HCT116 (cell line): ENCODE results near the gene GUCY2D. TPM values are rescaled to one million over a fixed set of nuclear protein-coding genes. Genes with fewer than 3 reads are reported as not detected.

Source experiments
- ATAC-seq: fragments of 200-7000 bp; cut with Tn5 transposase; 2 replicates; pipeline ENCODE4 v1.9.1; 2020; ENCODE audit warnings: mild to moderate bottlenecking, moderate library complexity
- BruUV-seq: library from RNA; stranded (reverse); fragments of 400-500 nt; replicated peaks from 2 replicates; lab custom pipeline; 2021; lab: Mats Ljungman, UMichigan
- CTCF ChIA-PET: fragments of 300-600 bp; sonication (Branson Sonifier 250); formaldehyde crosslinking; loops from one replicate; lab custom pipeline; 2021; ENCODE audit warnings: antibody characterized with exemption; lab: Charles Lee
- POLR2A ChIA-PET: fragments of 300-600, 350-600 bp; sonication (Branson Sonifier 250); formaldehyde crosslinking; loops from one replicate; lab custom pipeline; 2021; ENCODE audit warnings: antibody characterized with exemption; lab: Charles Lee
- RAD21 ChIA-PET, 2 experiments: fragments of 300-600 bp; sonication (Branson Sonifier 250); formaldehyde crosslinking; loops; one replicate each; lab custom pipeline; 2023; ENCODE audit warnings: low total read pairs in 2 of 2; ENCODE audit not compliant: uncharacterized antibody in 2 of 2, unreplicated experiment in 2 of 2, low non-redundant PET in 1 of 2; lab: Charles Lee
- DNase-seq: peaks from one replicate; pipeline ENCODE4 v3.0.0-alpha.2; 2010; ENCODE audit warnings: low read depth, low spot score
- H2AFZ ChIP-seq: fragments of 200-600 bp; shearing (Covaris generic), sonication (generic); 2 replicates; pipeline ENCODE4 v1.6.1; 2017; ENCODE audit warnings: low read depth, mixed run types, mixed read lengths, antibody characterized with exemption, low read length; ENCODE audit not compliant: poor library complexity, severe bottlenecking
- H3K27ac ChIP-seq: 2 replicates; pipeline ENCODE4 v1.5.1; 2012; ENCODE audit warnings: low read depth, low read length
- H3K27me3 ChIP-seq: fragments of 200-600 bp; sonication (generic); 2 replicates; pipeline ENCODE4 v1.6.1; 2016; ENCODE audit warnings: mixed run types, low read length, mixed read lengths; ENCODE audit not compliant: insufficient read depth
- H3K36me3 ChIP-seq, 2 experiments: fragments of 200-500 bp in 1 of 2; fragments of 200-600 bp in 1 of 2; sonication (Bioruptor generic) in 1 of 2; sonication (generic) in 1 of 2; 2 replicates each; pipeline versions ENCODE4 v1.5.1 to v1.6.1; 2014 to 2016; ENCODE audit warnings: low read length in 2 of 2, inconsistent platforms in 1 of 2, mixed read lengths in 1 of 2, mixed run types in 1 of 2; ENCODE audit not compliant: insufficient read depth in 2 of 2, control insufficient read depth in 1 of 2
- H3K4me1 ChIP-seq, 2 experiments: fragments of 200-600 bp in 1 of 2; sonication (generic) in 1 of 2; 2 replicates each; pipeline versions ENCODE4 v1.5.1 to v1.6.1; 2012 to 2017; ENCODE audit warnings: low read length in 2 of 2, inconsistent platforms in 1 of 2, mild to moderate bottlenecking in 1 of 2, mixed read lengths in 1 of 2, mixed run types in 1 of 2, moderate library complexity in 1 of 2; ENCODE audit not compliant: insufficient read depth in 2 of 2, control insufficient read depth in 1 of 2
- H3K4me2 ChIP-seq: fragments of 200-600 bp; sonication (generic); 2 replicates; pipeline ENCODE4 v1.6.1; 2017; ENCODE audit warnings: mixed run types, low read length, mixed read lengths
- H3K4me3 ChIP-seq, 2 experiments: fragments of 200-600 bp in 1 of 2; sonication (generic) in 1 of 2; replicated peaks in 1 of 2; 2 replicates each; pipeline ENCODE4 v1.5.1; 2011 to 2016; ENCODE audit warnings: low read length in 2 of 2, control low read depth in 1 of 2, low read depth in 1 of 2, mild to moderate bottlenecking in 1 of 2, mixed read lengths in 1 of 2, mixed run types in 1 of 2
- H3K79me2 ChIP-seq: fragments of 200-600 bp; sonication (generic); 2 replicates; pipeline ENCODE4 v1.6.1; 2017; ENCODE audit warnings: mild to moderate bottlenecking, mixed run types, low read length, moderate library complexity, mixed read lengths; ENCODE audit not compliant: insufficient read depth
- H3K9ac ChIP-seq: fragments of 200-600 bp; sonication (generic); 2 replicates; pipeline ENCODE4 v1.6.1; 2016; ENCODE audit warnings: low read length, mixed read lengths
- H3K9me2 ChIP-seq: fragments of 200-600 bp; sonication (generic), shearing (Covaris generic); 2 replicates; pipeline ENCODE4 v1.6.1; 2017; ENCODE audit warnings: mixed run types, mild to moderate bottlenecking, moderate library complexity; ENCODE audit not compliant: insufficient read depth
- H3K9me3 ChIP-seq, 2 experiments: fragments of 200-500 bp in 1 of 2; fragments of 200-600 bp in 1 of 2; sonication (Bioruptor generic) in 1 of 2; sonication (generic) in 1 of 2; 2 replicates each; pipeline ENCODE4 v1.6.1; 2014 to 2017; ENCODE audit warnings: low read length in 2 of 2, mixed read lengths in 2 of 2, inconsistent platforms in 1 of 2, low read depth in 1 of 2, mild to moderate bottlenecking in 1 of 2, mixed run types in 1 of 2, moderate library complexity in 1 of 2; ENCODE audit not compliant: control insufficient read depth in 1 of 2, insufficient read depth in 1 of 2
- H4K20me1 ChIP-seq: fragments of 200-600 bp; sonication (generic), shearing (Covaris generic); 2 replicates; pipeline ENCODE4 v1.6.1; 2017; ENCODE audit warnings: mixed run types, mild to moderate bottlenecking, moderate library complexity; ENCODE audit not compliant: insufficient read depth
- ATF3 ChIP-seq: IDR thresholded peaks from 2 replicates; pipeline ENCODE4 v1.6.1; 2012
- CBX3 ChIP-seq: IDR thresholded peaks from 2 replicates; pipeline ENCODE4 v1.6.1; 2012; ENCODE audit warnings: low read depth
- EZH2phosphoT487 ChIP-seq: fragments of 200-600 bp; IDR thresholded peaks from 2 replicates; pipeline ENCODE4 v1.6.1; 2018; ENCODE audit warnings: antibody characterized with exemption, borderline replicate concordance
- FOSL1 ChIP-seq: IDR thresholded peaks from 2 replicates; pipeline ENCODE4 v1.6.1; 2012; ENCODE audit warnings: low read depth
- SIN3A ChIP-seq: IDR thresholded peaks from 2 replicates; pipeline ENCODE4 v1.6.1; 2012; ENCODE audit warnings: low read depth
- intact Hi-C: fragments of 100-400 bp; cut with micrococcal nuclease; formaldehyde crosslinking; loops from 2 replicates; pipeline ENCODE4 v1.10.0; 2022
- total RNA-seq: library from RNA; stranded (reverse); gene quantifications from one replicate; pipeline ENCODE4 v1.2.1, GENCODE V29; 2021; ENCODE audit not compliant: unreplicated experiment

Gene GUCY2D
- total RNA-seq, 1 experiment from 2014 or later = 1.4 TPM

DNA sequence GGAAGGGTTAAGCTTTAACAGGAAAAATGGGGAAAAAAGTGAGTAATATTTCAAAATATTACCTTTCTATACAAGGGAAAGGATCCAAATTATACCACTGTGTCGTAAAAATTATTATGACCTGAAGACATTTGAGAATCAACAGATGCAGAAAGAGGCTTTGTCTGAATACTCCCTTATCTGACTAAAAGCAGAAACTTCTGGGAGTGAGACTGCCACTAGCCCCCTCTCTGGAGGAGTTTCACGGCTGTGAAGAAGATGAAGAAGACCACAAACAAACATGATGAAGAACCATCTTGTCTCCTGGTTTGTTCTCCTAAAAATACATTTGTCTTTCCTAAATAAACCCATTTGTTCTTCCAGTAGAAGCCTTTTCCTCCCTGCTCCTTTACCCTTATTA is 41.0 kb upstream of the GUCY2D start:
- H3K79me2 ChIP-seq = no peaks in the 10 kb centered on the region
- no peak for ATAC-seq
- POLR2A ChIA-PET = no interaction called here

DNA sequence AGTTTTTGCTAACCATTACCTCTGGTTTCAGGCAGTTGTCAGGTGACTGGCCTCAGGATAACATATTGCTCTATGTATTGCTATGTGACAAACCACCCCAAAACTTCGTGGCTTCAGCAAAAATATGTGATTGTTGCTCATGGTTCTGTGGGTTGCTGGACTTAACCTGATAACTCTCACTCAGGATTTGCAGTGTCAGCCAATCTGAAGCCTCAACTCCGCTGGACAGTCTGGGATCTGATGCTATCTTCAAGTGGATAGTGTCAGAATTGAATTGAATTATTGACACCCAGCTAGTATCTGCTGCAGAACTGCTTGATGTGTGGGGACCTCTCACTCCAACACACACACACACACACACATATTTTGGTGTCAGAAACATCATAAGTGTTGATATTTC is 34.7 kb upstream of the GUCY2D start:
- H3K4me3 ChIP-seq = no peak overlapping the region
- CTCF ChIA-PET = no interaction called here
- DNase-seq = no peak
- H3K79me2 ChIP-seq = no peaks in the 10 kb centered on the region
- no peaks in the 10 kb centered on the region for H3K9me2 ChIP-seq
- no peaks in the 10 kb centered on the region for H3K36me3 ChIP-seq
- RAD21 ChIA-PET = no interaction called here
- no peaks in the 10 kb centered on the region for H4K20me1 ChIP-seq
- POLR2A ChIA-PET = no interaction called here
- H3K9me3 ChIP-seq = no peaks in the 10 kb centered on the region
- no peaks in the 10 kb centered on the region for H3K4me1 ChIP-seq
- H3K9ac ChIP-seq = no peak overlapping the region
- no peak overlapping the region for H3K27ac ChIP-seq
- no peaks in the 10 kb centered on the region for H3K27me3 ChIP-seq
- TF ChIP-seq ATF3 (no peak), FOSL1 (no peak)
- no peak overlapping the region for H2AFZ ChIP-seq
- no peak for ATAC-seq
- H3K4me2 ChIP-seq = no peak overlapping the region
- no TSS peak for BruUV-seq
- intact Hi-C loops = no loop called here

More for the DNA sequence above, 41.0 kb upstream of the GUCY2D start:
- ChIA-PET RAD21 (no interaction called here), CTCF (no interaction called here)
- no peak for DNase-seq
- Histone ChIP-seq H3K9me3 (no peaks in the 10 kb centered on the region), H4K20me1 (no peaks in the 10 kb centered on the region), H3K9me2 (no peaks in the 10 kb centered on the region), H3K4me1 (no peaks in the 10 kb centered on the region), H3K4me3 (no peak overlapping the region), H3K4me2 (no peak overlapping the region), H2AFZ (no peak overlapping the region), H3K9ac (no peak overlapping the region)
- intact Hi-C loops = no loop called here
- BruUV-seq = no TSS peak
- TF ChIP-seq EZH2phosphoT487 = no peak
- no peak for TF ChIP-seq CBX3
- TF ChIP-seq SIN3A = no peak
- TF ChIP-seq, all 23 proteins: peak for 0
- H3K27ac ChIP-seq = no peak overlapping the region
- H3K36me3 ChIP-seq = no peaks in the 10 kb centered on the region
- H3K27me3 ChIP-seq = no peaks in the 10 kb centered on the region
